ENCODE data around the gene ELL2. TPM values are rescaled to one million over a fixed set of nuclear protein-coding genes. Genes with fewer than 3 reads are reported as not detected.

ELL2 gene
- total and polyA plus RNA-seq, 9 of the 15 experiments (the other 6 are each of a cell fraction or from before 2014, with no cell fraction given), result 4.3 to 18.3 (median 14.5) TPM

- TF ChIP-seq RERE (CRISPR knock-in tag; IDR thresholded peaks at IDR 0.05; ENCODE audit: borderline replicate concordance) (no peak), RBM15 (IDR thresholded peaks at IDR 0.05; ENCODE audit: insufficient read depth, low read length) (no peak), SPI1 (IDR thresholded peaks at IDR 0.05; ENCODE audit: borderline replicate concordance, low read depth, low read length) (no peak), ATF1 (CRISPR knock-in tag; IDR thresholded peaks at IDR 0.05) (no peak), ATF1 (tag; IDR thresholded peaks at IDR 0.05) (peak; percentile 50; the same call in 1 of the 2 replicates), KAT8 (IDR thresholded peaks at IDR 0.05; ENCODE audit: low read depth) (no peak), MYBL2 (IDR thresholded peaks at IDR 0.05; ENCODE audit: low read depth) (no peak), MYBL2 (CRISPR knock-in tag; IDR thresholded peaks at IDR 0.05; ENCODE audit: borderline replicate concordance) (no peak), MXI1 (IDR thresholded peaks at IDR 0.05; ENCODE audit: low read depth, low read length) (peak; percentile 53; the same call in 1 of the 2 replicates), ZEB2 (IDR thresholded peaks at IDR 0.05) (peak; percentile 89), TAF9B (IDR thresholded peaks at IDR 0.05; ENCODE audit: partially characterized antibody) (peak; percentile 37), NCOA2 (IDR thresholded peaks at IDR 0.05; ENCODE audit: partially characterized antibody in 2 of 2) (peak; percentile 73 to 75), KDM4B (IDR thresholded peaks at IDR 0.05; ENCODE audit: borderline replicate concordance in 2 of 2, low read depth in 1 of 2) (no peak), PRMT5 (CRISPR knock-in tag; IDR thresholded peaks at IDR 0.05) (no peak), STAT5A (IDR thresholded peaks at IDR 0.05; ENCODE audit: borderline replicate concordance, low read length) (peak; percentile 85; the same call in 1 of the 2 replicates), ZSCAN32 (CRISPR knock-in tag; IDR thresholded peaks at IDR 0.05) (no peak), MAFK (IDR thresholded peaks at IDR 0.05; ENCODE audit: low read length) (peak; percentile 82), ZFP91 (CRISPR knock-in tag; IDR thresholded peaks at IDR 0.05) (no peak), GATAD2A (IDR thresholded peaks at IDR 0.05) (peak; percentile 99), KDM1A (IDR thresholded peaks at IDR 0.05) (peak; percentile 89 to 91)
- TF ChIP-seq, protein P1, sequence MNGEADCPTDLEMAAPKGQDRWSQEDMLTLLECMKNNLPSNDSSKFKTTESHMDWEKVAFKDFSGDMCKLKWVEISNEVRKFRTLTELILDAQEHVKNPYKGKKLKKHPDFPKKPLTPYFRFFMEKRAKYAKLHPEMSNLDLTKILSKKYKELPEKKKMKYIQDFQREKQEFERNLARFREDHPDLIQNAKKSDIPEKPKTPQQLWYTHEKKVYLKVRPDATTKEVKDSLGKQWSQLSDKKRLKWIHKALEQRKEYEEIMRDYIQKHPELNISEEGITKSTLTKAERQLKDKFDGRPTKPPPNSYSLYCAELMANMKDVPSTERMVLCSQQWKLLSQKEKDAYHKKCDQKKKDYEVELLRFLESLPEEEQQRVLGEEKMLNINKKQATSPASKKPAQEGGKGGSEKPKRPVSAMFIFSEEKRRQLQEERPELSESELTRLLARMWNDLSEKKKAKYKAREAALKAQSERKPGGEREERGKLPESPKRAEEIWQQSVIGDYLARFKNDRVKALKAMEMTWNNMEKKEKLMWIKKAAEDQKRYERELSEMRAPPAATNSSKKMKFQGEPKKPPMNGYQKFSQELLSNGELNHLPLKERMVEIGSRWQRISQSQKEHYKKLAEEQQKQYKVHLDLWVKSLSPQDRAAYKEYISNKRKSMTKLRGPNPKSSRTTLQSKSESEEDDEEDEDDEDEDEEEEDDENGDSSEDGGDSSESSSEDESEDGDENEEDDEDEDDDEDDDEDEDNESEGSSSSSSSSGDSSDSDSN (IDR thresholded peaks at IDR 0.05; ENCODE audit: borderline replicate concordance in 1 of 2, low read depth in 2 of 2, low read length in 2 of 2), result no peak
Observed at GRCh38 chr5:95934207-95934804, 27.3 kb downstream of the ELL2 start (continued).

Measured in K562 (cell line).